Measurements from ENCODE around the gene SLC38A3.
"Not testable (repeated sequence)": the region's sequence is repeated elsewhere in the genome, so short reads cannot be mapped to it uniquely, and the experiment has no call there.

The SLC38A3 gene

GRCh38 chr3:50262200-50262599 lies 57.1 kb downstream of the SLC38A3 start:
- H3K4me1 ChIP-seq (ENCODE audit: control insufficient read depth, low read depth, low read length) = peaks cover 36% of the 10 kb centered on the region
- not testable (repeated sequence) for H3K4me3 ChIP-seq (ENCODE audit: low read length); H3K27ac ChIP-seq (ENCODE audit: low read length); H3K27me3 ChIP-seq (ENCODE audit: control insufficient read depth, insufficient read depth, low read length); H3K9me3 ChIP-seq (ENCODE audit: control insufficient read depth, low read depth, low read length); H3K9ac ChIP-seq (ENCODE audit: low read length)
- peaks cover 11% of the 10 kb centered on the region for H3K36me3 ChIP-seq (ENCODE audit: control insufficient read depth, low read depth, low read length)

DNA sequence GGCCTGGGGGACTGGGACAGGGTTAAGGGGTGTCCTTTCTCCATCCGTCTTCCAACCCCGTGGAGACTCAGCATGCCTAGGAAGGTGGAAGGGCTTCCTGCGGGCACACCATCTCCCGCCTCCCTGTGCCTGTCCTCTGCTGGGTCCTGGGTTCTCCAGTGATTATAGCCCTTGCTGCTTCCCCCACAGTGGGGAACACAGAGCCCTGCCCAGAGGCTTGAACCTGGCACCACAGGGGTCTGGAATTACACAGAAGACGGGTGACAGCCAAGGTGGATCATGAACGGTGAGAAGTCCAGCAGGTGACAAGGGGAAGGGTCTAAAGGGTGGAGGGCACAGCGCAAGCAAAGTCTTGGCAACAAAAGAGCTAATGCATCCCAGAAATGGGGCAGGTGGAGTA lies 57.7 kb downstream of the SLC38A3 start:
- Histone ChIP-seq H3K27me3 (ENCODE audit: control insufficient read depth, insufficient read depth, low read length) (no peaks in the 10 kb centered on the region), H3K27ac (ENCODE audit: low read length) (no peak overlapping the region), H3K4me1 (ENCODE audit: control insufficient read depth, low read depth, low read length) (peaks cover 40% of the 10 kb centered on the region), H3K4me3 (ENCODE audit: low read length) (no peak overlapping the region), H3K36me3 (ENCODE audit: control insufficient read depth, low read depth, low read length) (peaks cover 7% of the 10 kb centered on the region), H3K9me3 (ENCODE audit: control insufficient read depth, low read depth, low read length) (no peaks in the 10 kb centered on the region), H3K9ac (ENCODE audit: low read length) (no peak overlapping the region)

DNA sequence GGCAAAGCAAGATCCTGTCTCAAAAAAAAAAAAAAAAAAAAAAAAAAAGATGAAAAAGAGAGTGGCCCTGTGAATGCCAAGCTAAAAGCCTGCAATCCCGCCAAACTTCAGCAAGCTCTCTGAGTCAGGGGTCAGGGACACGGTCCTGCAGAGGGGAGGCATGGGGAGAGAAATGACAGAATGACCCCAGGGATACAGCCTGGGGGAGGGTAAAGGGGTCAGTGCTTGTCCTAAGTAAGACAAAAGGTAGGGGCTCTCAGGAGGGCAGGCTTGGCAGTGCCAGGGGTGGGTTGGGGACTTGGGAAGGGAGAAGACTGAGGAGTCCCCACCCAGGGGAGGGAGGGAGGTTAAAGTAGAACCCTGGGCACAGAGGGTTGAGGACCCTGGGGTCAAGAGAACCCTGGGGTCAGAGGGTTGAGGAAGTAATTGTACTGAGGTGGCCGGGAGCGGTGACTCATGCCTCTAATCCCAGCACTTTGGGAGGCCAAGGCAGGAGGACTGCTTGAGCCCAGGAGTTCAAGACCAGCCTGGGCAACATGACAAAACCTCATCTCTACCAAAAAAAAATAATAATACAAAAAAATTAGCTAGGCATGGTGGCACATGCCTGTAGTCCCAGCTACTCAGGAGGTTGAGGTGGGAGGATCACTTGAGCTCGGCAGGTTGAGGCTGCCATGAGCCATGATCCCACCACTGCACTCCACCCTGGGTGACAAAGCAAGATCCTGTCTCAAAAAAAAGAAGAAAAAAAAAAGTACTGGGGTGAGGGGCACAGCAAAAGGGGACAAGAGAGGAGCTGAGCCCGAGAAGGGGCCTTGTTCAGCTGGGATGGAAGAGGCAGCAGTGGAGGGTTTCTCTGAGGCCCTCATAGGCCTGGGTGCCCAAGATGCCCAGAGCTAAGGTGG lies 58.7 kb downstream of the SLC38A3 start:
- no peak overlapping the region for H3K4me3 ChIP-seq (ENCODE audit: low read length)
- no peaks in the 10 kb centered on the region for H3K27me3 ChIP-seq (ENCODE audit: control insufficient read depth, insufficient read depth, low read length)
- no peaks in the 10 kb centered on the region for H3K9me3 ChIP-seq (ENCODE audit: control insufficient read depth, low read depth, low read length)
- H3K9ac ChIP-seq (ENCODE audit: low read length) = peak overlapping the region; percentile 11
- no peaks in the 10 kb centered on the region for H3K36me3 ChIP-seq (ENCODE audit: control insufficient read depth, low read depth, low read length)
- peaks cover 46% of the 10 kb centered on the region for H3K4me1 ChIP-seq (ENCODE audit: control insufficient read depth, low read depth, low read length)
- H3K27ac ChIP-seq (ENCODE audit: low read length) = no peak overlapping the region

- Histone ChIP-seq H3K27ac (ENCODE audit: low read length) (peak overlapping the region; percentile 30), H3K9me3 (ENCODE audit: control insufficient read depth, low read depth, low read length) (no peaks in the 10 kb centered on the region), H3K27me3 (ENCODE audit: control insufficient read depth, insufficient read depth, low read length) (no peaks in the 10 kb centered on the region), H3K36me3 (ENCODE audit: control insufficient read depth, low read depth, low read length) (no peaks in the 10 kb centered on the region), H3K4me1 (ENCODE audit: control insufficient read depth, low read depth, low read length) (peaks cover 46% of the 10 kb centered on the region), H3K4me3 (ENCODE audit: low read length) (peak overlapping the region; percentile 26), H3K9ac (ENCODE audit: low read length) (peak overlapping the region; percentile 11)
Observed at GRCh38 chr3:50264383-50264963, 59.4 kb downstream of the SLC38A3 start.

- Histone ChIP-seq H3K9ac (ENCODE audit: low read length) (no peak overlapping the region), H3K9me3 (ENCODE audit: control insufficient read depth, low read depth, low read length) (no peaks in the 10 kb centered on the region), H3K4me1 (ENCODE audit: control insufficient read depth, low read depth, low read length) (peaks cover 46% of the 10 kb centered on the region), H3K27me3 (ENCODE audit: control insufficient read depth, insufficient read depth, low read length) (no peaks in the 10 kb centered on the region), H3K4me3 (ENCODE audit: low read length) (no peak overlapping the region), H3K36me3 (ENCODE audit: control insufficient read depth, low read depth, low read length) (no peaks in the 10 kb centered on the region), H3K27ac (ENCODE audit: low read length) (peak overlapping the region; percentile 21)
Observed at GRCh38 chr3:50264964-50265485, 60.0 kb downstream of the SLC38A3 start.

DNA sequence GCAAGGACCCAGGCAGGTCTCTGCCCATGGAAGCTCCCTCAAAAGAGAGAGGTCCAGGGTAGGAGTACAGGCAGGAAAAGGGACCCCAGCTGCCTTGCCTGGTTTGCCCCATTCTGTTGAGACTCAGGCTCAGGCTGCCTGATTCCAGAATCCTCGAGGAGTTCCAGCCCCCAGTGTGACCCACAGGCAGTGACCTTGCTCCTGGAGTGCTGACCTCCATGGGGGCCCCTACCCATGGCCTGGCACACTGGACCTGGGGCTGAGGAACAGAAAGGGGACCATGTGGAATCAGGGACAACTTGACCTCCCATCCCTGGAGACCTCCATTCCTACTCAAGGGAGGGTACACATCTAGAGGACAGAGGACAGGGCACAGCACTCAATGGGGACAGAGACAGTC lies 60.5 kb downstream of the SLC38A3 start:
- Histone ChIP-seq H3K27ac (ENCODE audit: low read length) (no peak overlapping the region), H3K9me3 (ENCODE audit: control insufficient read depth, low read depth, low read length) (no peaks in the 10 kb centered on the region), H3K4me3 (ENCODE audit: low read length) (no peak overlapping the region), H3K36me3 (ENCODE audit: control insufficient read depth, low read depth, low read length) (no peaks in the 10 kb centered on the region), H3K27me3 (ENCODE audit: control insufficient read depth, insufficient read depth, low read length) (no peaks in the 10 kb centered on the region), H3K9ac (ENCODE audit: low read length) (no peak overlapping the region), H3K4me1 (ENCODE audit: control insufficient read depth, low read depth, low read length) (peaks cover 43% of the 10 kb centered on the region)

DNA sequence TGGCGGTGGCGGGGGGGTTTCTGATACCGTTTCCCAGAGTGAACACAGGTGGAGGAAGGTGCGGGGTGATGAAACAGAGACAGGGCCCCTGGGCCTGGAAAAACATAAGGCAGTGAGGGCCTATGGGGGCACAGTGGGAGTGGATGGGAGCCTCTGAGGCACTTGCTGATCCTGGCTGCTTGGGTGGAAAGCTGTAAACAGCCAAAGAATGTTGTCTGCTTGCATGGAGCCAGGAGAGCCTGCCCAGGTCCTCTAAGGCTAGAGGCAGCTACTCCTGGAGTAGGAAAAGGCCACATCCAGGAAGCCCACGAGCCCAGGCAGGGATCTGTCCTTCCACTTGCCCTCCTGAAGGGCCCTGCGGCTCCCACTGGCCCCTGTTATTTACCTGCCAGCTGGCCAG lies 60.9 kb downstream of the SLC38A3 start:
- Histone ChIP-seq H3K27ac (ENCODE audit: low read length) (no peak overlapping the region), H3K4me3 (ENCODE audit: low read length) (no peak overlapping the region), H3K36me3 (ENCODE audit: control insufficient read depth, low read depth, low read length) (no peaks in the 10 kb centered on the region), H3K9ac (ENCODE audit: low read length) (no peak overlapping the region), H3K9me3 (ENCODE audit: control insufficient read depth, low read depth, low read length) (no peaks in the 10 kb centered on the region), H3K4me1 (ENCODE audit: control insufficient read depth, low read depth, low read length) (peaks cover 39% of the 10 kb centered on the region), H3K27me3 (ENCODE audit: control insufficient read depth, insufficient read depth, low read length) (no peaks in the 10 kb centered on the region)

- H3K27ac ChIP-seq (ENCODE audit: low read length) = no peak overlapping the region
- no peak overlapping the region for H3K4me3 ChIP-seq (ENCODE audit: low read length)
- H3K27me3 ChIP-seq (ENCODE audit: control insufficient read depth, insufficient read depth, low read length) = no peaks in the 10 kb centered on the region
- no peaks in the 10 kb centered on the region for H3K9me3 ChIP-seq (ENCODE audit: control insufficient read depth, low read depth, low read length)
- no peak overlapping the region for H3K9ac ChIP-seq (ENCODE audit: low read length)
- no peaks in the 10 kb centered on the region for H3K36me3 ChIP-seq (ENCODE audit: control insufficient read depth, low read depth, low read length)
- peaks cover 33% of the 10 kb centered on the region for H3K4me1 ChIP-seq (ENCODE audit: control insufficient read depth, low read depth, low read length)
Observed at GRCh38 chr3:50266836-50267235, 61.8 kb downstream of the SLC38A3 start.

GRCh38 chr3:50267280-50267913 lies 62.3 kb downstream of the SLC38A3 start:
- H3K4me1 ChIP-seq (ENCODE audit: control insufficient read depth, low read depth, low read length) = peaks cover 33% of the 10 kb centered on the region
- no peak overlapping the region for H3K27ac ChIP-seq (ENCODE audit: low read length)
- no peak overlapping the region for H3K4me3 ChIP-seq (ENCODE audit: low read length)
- no peaks in the 10 kb centered on the region for H3K27me3 ChIP-seq (ENCODE audit: control insufficient read depth, insufficient read depth, low read length)
- no peak overlapping the region for H3K9ac ChIP-seq (ENCODE audit: low read length)
- H3K9me3 ChIP-seq (ENCODE audit: control insufficient read depth, low read depth, low read length) = no peaks in the 10 kb centered on the region
- H3K36me3 ChIP-seq (ENCODE audit: control insufficient read depth, low read depth, low read length) = no peaks in the 10 kb centered on the region

DNA sequence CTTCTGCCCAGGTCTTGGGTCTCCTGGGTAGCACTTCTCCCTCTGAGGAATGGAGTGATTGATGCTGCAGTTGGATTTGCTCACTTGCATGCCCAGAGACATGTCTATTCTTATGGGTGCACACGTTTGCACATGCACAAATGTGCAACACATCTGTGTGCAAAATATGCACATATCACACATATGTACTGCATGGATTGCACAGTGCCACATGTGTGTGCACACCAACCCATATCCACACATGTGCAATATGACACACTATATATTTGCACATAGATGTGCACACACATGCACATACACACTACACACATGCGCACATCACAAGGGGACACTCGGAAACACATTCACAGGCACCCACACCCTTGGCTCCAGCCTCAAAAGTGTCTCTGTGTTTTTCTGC lies 63.2 kb downstream of the SLC38A3 start:
- no peak overlapping the region for H3K27ac ChIP-seq (ENCODE audit: low read length)
- H3K9me3 ChIP-seq (ENCODE audit: control insufficient read depth, low read depth, low read length) = no peaks in the 10 kb centered on the region
- no peak overlapping the region for H3K9ac ChIP-seq (ENCODE audit: low read length)
- peaks cover 33% of the 10 kb centered on the region for H3K4me1 ChIP-seq (ENCODE audit: control insufficient read depth, low read depth, low read length)
- H3K27me3 ChIP-seq (ENCODE audit: control insufficient read depth, insufficient read depth, low read length) = peaks cover 5% of the 10 kb centered on the region
- H3K36me3 ChIP-seq (ENCODE audit: control insufficient read depth, low read depth, low read length) = no peaks in the 10 kb centered on the region
- H3K4me3 ChIP-seq (ENCODE audit: low read length) = no peak overlapping the region

- Histone ChIP-seq H3K4me3 (ENCODE audit: low read length) (no peak within 1 kb of the TSS), H3K9ac (ENCODE audit: low read length) (no peak within 1 kb of the TSS), H3K27me3 (ENCODE audit: control insufficient read depth, insufficient read depth, low read length) (peaks cover 11% of the 10 kb centered on the region), H3K27ac (ENCODE audit: low read length) (no peak within 1 kb of the TSS), H3K9me3 (ENCODE audit: control insufficient read depth, low read depth, low read length) (no peaks in the 10 kb centered on the region), H3K4me1 (ENCODE audit: control insufficient read depth, low read depth, low read length) (peaks cover 33% of the 10 kb centered on the region), H3K36me3 (ENCODE audit: control insufficient read depth, low read depth, low read length) (no peaks in the 10 kb centered on the region)
Observed at GRCh38 chr3:50268703-50269451, 63.8 kb downstream of the SLC38A3 start, which contains the start of gene SEMA3B. TSS of gene SEMA3B (plus strand) at chr3:50269147. CDS start at chr3:50269241, 94 bp downstream.
